ENCODE measurements around the gene ABITRAM. TPM values are rescaled to one million over a fixed set of nuclear protein-coding genes. Genes with fewer than 3 reads are reported as not detected.

Gene ABITRAM
- total RNA-seq, 1 donor from 2014 or later, result 8.1 TPM

DNA sequence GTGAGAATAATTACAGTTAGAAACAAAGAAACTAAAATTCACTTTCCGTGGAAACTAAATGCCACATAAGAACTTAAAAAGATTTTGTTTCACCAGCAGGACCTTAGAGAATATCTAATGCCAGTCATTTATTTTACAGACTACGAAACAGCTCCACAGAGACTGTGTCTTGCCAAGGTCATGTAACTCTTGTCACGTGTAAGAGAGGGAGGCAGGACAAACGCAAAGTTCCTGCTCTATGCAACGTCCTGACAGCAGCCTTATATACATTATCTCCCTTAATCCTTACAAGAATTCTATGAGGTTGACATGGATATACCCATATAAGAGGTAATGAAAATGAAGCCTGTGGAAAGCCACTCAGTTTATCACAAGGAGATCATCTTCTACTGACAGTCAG lies 39.7 kb downstream of the ABITRAM start:
- TF ChIP-seq, protein P1, sequence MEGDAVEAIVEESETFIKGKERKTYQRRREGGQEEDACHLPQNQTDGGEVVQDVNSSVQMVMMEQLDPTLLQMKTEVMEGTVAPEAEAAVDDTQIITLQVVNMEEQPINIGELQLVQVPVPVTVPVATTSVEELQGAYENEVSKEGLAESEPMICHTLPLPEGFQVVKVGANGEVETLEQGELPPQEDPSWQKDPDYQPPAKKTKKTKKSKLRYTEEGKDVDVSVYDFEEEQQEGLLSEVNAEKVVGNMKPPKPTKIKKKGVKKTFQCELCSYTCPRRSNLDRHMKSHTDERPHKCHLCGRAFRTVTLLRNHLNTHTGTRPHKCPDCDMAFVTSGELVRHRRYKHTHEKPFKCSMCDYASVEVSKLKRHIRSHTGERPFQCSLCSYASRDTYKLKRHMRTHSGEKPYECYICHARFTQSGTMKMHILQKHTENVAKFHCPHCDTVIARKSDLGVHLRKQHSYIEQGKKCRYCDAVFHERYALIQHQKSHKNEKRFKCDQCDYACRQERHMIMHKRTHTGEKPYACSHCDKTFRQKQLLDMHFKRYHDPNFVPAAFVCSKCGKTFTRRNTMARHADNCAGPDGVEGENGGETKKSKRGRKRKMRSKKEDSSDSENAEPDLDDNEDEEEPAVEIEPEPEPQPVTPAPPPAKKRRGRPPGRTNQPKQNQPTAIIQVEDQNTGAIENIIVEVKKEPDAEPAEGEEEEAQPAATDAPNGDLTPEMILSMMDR (IDR thresholded peaks at IDR 0.05), result no peak
- no peaks in the 10 kb centered on the region for H3K27me3 Mint-ChIP-seq (ENCODE audit: low read depth)
- DNase-seq (ENCODE audit: low spot score), result no peak

DNA sequence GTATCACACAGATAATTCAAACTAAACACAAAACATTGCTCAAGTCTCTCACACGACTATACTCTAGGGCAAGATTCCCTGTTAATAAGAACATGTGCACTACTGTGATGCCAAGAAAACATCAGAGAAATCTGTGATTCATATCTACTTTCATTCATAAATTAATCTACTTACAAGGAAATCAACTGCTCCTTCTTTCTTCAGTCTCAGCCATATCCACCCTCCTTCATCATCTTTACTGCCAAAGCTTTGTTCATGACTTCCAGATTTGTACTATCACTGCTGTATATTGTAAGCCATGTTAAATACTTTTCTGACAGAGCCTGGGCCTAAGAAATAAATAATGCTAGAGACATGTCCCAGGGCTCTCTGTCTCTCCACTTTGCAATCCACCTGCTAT lies 44.0 kb downstream of the ABITRAM start:
- H3K27me3 Mint-ChIP-seq (ENCODE audit: low read depth), result no peaks in the 10 kb centered on the region
- H3K27ac Mint-ChIP-seq (ENCODE audit: unreplicated experiment), result no peak overlapping the region
- DNase-seq (ENCODE audit: low spot score), result no peak
- H3K36me3 Mint-ChIP-seq (ENCODE audit: low read depth), result peaks cover 7% of the 10 kb centered on the region
- no peaks in the 10 kb centered on the region for H3K9me3 Mint-ChIP-seq (ENCODE audit: low read depth)
- no peak overlapping the region for H3K4me3 Mint-ChIP-seq (ENCODE audit: unreplicated experiment)
- TF ChIP-seq, protein P1 (IDR thresholded peaks at IDR 0.05), result no peak
- peaks cover 5% of the 10 kb centered on the region for H3K4me1 Mint-ChIP-seq (ENCODE audit: low read depth)

More for the DNA sequence above, 39.7 kb downstream of the ABITRAM start:
- Mint-ChIP-seq H3K36me3 (ENCODE audit: low read depth) (peaks cover 14% of the 10 kb centered on the region), H3K4me1 (ENCODE audit: low read depth) (peaks cover 10% of the 10 kb centered on the region), H3K9me3 (ENCODE audit: low read depth) (peaks cover 5% of the 10 kb centered on the region), H3K4me3 (ENCODE audit: unreplicated experiment) (no peak overlapping the region), H3K27ac (ENCODE audit: unreplicated experiment) (no peak overlapping the region)

DNA sequence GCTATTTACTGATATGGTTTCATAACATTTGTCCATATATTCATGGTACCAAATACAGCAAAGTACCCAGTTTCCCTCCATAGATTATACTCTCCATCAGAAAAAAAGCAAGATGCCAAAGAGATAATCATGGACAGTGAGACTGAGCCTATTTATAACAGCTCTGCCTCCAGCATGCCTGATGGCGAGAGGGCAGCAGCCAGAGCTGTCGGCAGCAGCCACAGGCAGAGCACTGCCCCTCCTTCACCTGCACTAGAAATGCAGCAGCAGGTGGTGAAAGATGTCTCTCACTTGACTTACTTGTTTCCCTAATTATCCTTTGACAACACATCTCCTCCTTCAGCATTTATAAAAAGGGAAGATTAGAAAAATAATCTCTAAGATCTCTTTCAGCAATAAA lies 46.7 kb downstream of the ABITRAM start:
- Mint-ChIP-seq H3K4me1 (ENCODE audit: low read depth) (no peaks in the 10 kb centered on the region), H3K9me3 (ENCODE audit: low read depth) (no peaks in the 10 kb centered on the region), H3K27me3 (ENCODE audit: low read depth) (no peaks in the 10 kb centered on the region), H3K27ac (ENCODE audit: unreplicated experiment) (no peak overlapping the region), H3K4me3 (ENCODE audit: unreplicated experiment) (no peak overlapping the region), H3K36me3 (ENCODE audit: low read depth) (peaks cover 5% of the 10 kb centered on the region)
- TF ChIP-seq, protein P1 (IDR thresholded peaks at IDR 0.05), result no peak
- no peak for DNase-seq (ENCODE audit: low spot score)

DNA sequence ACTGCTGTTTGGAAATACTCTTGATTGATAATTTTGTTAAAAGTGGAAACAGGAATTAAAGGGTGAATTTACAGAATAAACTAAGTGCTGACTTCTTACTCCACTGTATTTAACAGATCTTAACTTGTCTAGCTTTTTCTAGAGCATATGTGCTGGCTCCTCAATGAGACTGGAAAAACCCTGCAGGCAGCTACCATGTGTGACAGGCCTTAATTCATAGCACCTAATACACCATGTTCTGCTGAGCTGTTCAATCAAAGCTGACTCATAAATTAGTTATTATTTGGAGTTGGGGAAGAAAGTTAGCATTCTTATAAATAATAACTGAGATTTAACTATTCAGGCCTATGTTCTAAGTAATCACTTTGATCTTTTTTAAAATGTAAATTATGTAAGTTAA lies 49.7 kb downstream of the ABITRAM start:
- TF ChIP-seq, protein P1 (IDR thresholded peaks at IDR 0.05), result no peak
- H3K9me3 Mint-ChIP-seq (ENCODE audit: low read depth), result peaks cover 3% of the 10 kb centered on the region
- no peak overlapping the region for H3K4me3 Mint-ChIP-seq (ENCODE audit: unreplicated experiment)
- peaks cover 7% of the 10 kb centered on the region for H3K36me3 Mint-ChIP-seq (ENCODE audit: low read depth)
- H3K4me1 Mint-ChIP-seq (ENCODE audit: low read depth), result no peaks in the 10 kb centered on the region
- no peak overlapping the region for H3K27ac Mint-ChIP-seq (ENCODE audit: unreplicated experiment)
- H3K27me3 Mint-ChIP-seq (ENCODE audit: low read depth), result no peaks in the 10 kb centered on the region
- DNase-seq (ENCODE audit: low spot score), result no peak

Other genes with a start within 250 kb of the ABITRAM start
- gene ACTL7B, start 78.4 kb upstream of the ABITRAM start, total RNA-seq, result not detected in 3 replicates
- not detected in 3 replicates for gene ACTL7A, start 72.1 kb upstream of the ABITRAM start, total RNA-seq
- gene ELP1, start 276 bp upstream of the ABITRAM start, total RNA-seq, result 24.3 to 32.2 TPM (median 24.4 TPM) in 3 replicates
- 24.9 to 31.9 TPM (median 25.9 TPM) in 3 replicates for gene CTNNAL1, start 79.1 kb downstream of the ABITRAM start, total RNA-seq
- 39.6 to 48.3 TPM (median 43.8 TPM) in 3 replicates for gene TMEM245, start 185.5 kb downstream of the ABITRAM start, total RNA-seq
- gene FRRS1L, start 232.8 kb downstream of the ABITRAM start, total RNA-seq, result 3.6 to 5.3 TPM (median 4.1 TPM) in 3 replicates

Data from chondrocyte (in vitro differentiated cells).